ENCODE data around the gene CCSER2.

DNA sequence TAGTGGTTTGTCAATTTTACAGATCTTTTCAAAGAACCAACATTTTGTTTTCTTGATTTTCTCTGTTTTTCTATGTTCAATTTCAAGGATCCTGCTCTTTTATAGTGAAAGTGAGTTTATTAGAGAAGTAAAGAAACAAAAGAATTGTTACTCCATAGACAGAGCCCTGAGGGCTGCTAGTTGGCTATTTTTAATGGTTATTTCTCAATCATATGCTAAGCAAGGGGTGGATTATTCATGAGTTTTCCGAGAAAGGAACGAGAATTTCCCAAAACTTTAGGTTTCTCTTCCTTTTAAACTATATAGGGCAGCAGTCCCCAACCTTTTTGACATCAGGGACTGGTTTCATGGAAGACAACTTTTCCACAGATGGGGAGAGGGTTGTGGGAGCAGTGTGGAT lies 165.0 kb downstream of the CCSER2 start:
- TF ChIP-seq, protein P1, sequence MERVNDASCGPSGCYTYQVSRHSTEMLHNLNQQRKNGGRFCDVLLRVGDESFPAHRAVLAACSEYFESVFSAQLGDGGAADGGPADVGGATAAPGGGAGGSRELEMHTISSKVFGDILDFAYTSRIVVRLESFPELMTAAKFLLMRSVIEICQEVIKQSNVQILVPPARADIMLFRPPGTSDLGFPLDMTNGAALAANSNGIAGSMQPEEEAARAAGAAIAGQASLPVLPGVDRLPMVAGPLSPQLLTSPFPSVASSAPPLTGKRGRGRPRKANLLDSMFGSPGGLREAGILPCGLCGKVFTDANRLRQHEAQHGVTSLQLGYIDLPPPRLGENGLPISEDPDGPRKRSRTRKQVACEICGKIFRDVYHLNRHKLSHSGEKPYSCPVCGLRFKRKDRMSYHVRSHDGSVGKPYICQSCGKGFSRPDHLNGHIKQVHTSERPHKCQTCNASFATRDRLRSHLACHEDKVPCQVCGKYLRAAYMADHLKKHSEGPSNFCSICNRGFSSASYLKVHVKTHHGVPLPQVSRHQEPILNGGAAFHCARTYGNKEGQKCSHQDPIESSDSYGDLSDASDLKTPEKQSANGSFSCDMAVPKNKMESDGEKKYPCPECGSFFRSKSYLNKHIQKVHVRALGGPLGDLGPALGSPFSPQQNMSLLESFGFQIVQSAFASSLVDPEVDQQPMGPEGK (CRISPR knock-in tag; IDR thresholded peaks at IDR 0.05; ENCODE audit: borderline replicate concordance), result no peak
- TF ChIP-seq ZFP30 (CRISPR knock-in tag; IDR thresholded peaks at IDR 0.05), result no peak
- no peak for TF ChIP-seq OSR1 (CRISPR knock-in tag; IDR thresholded peaks at IDR 0.05)

All from SK-N-SH treated with all-trans-retinoic acid at 6 μM for 48 hours (cell line).